ENCODE data around the gene TRIM45.

The TRIM45 gene

DNA sequence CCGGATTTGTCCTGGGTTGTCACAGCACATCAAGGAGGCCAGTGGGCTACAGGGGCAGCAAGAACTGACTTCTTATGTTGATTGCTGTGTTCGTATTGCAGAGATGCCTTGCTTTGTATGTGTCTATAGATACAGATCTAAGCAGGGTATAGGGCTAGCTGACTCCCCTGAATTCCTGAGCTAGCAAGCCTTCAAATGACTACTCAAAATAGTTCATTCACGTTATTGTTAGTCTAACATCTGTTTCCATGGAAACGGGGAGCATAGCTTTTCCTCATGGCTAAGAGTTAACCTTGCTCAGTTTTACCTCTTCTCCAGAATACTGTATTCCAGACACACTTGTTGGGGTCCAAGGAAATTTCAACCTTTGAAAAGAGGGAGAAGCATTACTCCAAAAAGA, 24.1 kb downstream of the TRIM45 start:
- no peak for DNase-seq

DNA sequence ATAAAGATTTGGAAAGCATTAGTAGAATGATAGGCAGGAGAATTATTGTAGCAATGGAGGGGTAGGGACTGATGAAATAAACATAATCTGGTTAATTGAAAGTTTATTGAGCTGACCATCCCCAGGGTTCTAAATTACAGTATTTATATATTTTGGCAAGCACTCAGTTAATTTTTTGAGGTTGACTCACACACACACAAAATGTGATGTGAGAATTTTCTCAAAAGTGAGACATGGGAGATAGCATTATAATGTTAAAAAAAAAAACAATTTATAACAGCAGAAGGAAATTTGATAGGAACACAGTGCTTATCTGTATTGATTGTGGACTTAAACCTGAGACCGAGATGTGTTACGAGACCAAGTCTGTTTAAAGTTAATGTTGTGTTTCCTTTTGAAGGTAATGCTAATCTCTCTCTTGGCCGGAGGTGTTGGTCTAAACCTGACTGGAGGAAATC, 24.6 kb downstream of the TRIM45 start:
- DNase-seq = no peak

DNA sequence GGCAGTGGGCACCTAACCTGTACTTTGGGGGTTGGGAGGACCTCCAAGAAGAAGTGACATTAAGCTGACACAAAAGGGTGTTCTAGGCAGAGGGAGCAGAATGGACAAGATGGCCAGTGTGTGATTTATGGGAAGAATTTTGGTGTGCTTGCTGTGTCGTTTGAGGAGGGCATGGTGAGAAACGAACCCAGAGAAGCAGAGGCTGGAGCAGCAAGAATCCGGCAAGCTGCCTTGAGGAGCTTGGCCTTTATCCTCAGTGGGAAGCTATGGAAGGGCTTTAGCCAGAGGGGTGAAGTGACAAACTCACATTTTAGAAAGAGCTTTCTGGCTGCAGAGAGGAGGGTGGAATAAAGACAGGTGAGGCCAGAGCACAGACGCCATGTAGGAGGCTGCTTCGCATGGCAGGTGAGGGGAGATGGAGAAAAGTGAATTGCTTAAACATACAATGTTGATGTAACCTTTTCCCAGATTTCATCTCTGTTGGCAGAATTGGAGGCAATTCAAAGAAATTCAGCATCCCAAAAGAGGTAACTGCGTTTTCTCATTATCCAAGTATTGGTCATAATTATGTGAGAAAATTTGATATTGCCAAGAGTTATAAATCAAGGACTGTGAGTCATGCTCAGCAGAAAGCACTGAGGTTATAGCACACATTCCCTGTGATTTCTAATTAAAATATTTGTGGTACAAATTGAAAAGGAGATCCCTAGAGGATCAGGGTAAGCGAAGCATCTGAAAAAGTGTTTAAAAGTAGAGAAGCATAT, 26.5 kb downstream of the TRIM45 start:
- DNase-seq = no peak

DNA sequence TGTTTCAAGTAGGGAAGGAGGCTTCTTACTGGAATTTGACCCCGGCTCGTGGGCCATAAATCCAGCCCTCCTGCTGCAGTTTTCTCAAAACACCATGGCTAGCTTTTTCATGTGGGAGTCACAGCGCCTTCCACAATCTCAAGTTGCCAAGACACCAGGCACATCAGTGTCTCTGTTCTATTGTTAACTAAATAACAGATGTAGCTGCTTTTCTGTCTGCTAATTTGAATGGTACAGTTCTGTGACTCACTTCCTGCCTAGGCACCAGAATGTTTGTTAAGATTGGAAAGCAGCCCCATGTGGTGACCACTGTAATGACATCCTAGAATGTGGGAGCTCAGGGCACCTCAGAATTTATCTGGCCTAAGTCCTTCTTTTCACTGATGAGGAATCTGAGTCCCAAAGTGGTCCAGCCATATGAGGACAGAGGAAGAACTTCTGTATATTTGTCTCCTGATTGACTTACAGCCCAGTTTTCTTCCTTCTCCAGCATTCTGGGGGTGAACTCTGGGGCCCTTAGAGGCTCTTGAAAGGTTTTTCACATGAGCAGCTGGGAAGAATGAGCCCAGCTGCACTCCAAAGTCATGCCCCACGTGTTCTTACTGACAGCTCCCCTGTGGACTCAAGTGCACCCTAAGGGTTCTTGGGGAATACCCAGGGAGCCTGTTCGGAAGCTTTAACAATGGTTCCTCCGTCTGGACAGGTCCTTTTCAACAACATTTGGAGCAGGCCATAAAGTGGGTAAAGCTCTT, 27.5 kb downstream of the TRIM45 start:
- DNase-seq = peak; percentile 27 to 40

DNA sequence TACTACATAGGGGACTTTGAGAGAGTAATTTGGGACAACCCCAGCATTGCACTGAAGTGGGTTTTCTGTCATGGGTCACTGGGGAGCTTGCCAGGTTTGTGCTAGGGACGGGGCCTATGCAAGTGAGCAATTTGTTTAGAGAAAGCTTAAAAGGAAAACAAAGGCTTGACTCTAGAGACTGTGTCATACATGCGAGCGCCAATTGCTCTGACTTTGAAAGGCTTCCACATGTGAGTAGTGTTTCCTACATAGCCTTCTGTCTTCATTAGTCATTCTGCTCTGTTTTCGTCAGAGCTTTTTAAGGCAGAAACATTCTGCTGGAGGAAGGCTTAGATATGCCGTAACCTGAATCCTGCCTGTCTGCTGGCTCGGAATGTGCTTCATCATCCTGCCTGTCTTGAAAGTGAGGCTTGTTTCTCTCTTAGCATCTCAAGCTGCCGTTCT, 28.4 kb downstream of the TRIM45 start:
- no peak for DNase-seq

DNA sequence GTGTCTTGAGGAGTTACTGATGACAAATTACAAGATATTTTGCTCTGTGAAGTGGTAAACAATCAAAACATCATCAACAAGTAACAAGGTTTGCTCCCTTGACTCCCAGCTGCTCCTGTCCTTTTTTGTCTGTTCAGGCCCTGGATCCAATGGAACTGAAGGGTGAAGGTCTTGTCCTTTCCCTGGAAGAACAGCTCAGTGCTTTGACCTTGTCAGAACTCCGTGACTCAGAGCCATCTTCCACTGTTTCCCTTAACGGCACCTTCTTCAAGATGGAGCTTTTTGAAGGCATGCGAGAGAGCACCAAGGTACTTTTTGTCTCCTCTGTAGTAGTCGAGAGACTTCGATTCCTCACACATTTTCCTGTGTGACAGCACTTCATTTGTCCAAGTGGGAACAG, 29.0 kb downstream of the TRIM45 start:
- no peak for DNase-seq

DNA sequence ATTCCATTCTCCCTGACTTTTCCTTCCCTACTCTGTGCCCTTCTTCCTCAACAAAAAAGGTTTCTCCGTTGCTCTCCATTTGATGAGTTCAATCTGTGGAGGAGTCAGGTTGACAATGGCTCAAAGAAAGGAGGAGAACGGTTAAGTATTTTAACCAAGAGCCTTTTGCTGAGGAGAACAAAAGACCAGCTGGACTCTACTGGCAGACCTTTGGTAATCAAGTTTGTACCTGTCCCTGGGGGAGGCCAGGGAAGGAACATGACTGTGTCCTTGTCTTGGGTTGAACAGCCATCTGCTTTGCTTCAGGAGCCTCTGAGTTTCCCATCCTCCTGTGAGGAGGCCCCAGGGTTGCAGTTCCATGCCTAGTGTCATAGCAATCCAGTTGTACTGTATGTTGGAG, 31.6 kb downstream of the TRIM45 start:
- no peak for DNase-seq

DNA sequence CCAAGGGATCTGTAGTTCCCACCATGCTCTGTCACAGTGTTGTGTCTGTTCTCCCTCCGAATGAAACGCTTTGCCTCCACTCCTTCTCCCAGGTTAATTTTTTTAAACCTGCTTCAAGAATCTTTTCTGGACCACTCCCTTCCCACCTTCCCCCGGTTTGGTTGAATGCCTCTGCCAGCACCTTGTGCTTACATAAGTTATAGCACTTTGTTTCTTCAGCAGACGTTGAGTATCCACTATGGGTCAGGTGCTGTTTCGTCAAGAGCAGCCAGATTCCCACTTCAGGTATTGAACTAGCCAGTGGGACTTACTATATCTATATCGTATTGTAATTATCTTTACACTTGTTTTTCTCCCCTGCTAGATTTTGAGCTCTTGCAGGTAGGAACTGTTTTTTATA, 33.9 kb downstream of the TRIM45 start:
- no peak for DNase-seq

DNA sequence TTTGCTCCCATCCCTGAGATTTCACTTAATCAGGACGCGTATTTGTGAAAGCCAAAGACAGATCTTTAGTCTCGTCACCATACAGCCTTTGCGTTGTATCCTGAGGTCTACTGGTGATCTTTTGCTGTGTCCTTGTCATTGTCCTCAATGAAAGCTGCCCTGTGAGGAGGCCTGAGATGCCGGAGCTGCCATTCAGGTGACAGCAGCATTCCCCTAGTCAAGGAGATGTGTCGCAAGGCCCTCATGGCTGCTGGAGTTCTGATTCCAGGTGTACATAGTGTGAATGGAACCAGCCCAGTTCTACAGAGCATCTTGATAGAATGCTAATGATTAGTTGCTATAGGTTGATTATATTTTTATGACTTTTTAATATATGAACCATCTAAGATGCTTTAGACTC, 37.3 kb downstream of the TRIM45 start:
- DNase-seq = no peak

DNA sequence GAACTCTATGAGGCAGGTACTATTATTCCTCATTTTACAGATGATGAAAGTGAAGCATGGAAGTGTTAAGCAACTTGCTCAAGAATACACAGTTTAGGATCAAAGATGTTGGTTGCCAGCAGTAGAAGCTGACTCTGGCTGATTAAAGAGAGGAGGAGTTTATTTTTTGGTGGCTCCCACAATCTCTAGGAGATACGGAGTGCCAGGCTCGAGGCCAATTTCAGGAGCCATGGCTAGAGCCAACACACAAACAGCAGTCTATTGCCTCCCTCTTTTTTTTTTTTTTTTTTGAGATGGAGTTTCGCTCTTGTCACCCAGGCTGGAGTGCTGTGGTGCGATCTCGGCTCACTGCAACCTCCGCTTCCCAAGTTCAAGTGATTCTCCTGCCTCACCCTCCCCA, 41.8 kb downstream of the TRIM45 start:
- DNase-seq = no peak

DNA sequence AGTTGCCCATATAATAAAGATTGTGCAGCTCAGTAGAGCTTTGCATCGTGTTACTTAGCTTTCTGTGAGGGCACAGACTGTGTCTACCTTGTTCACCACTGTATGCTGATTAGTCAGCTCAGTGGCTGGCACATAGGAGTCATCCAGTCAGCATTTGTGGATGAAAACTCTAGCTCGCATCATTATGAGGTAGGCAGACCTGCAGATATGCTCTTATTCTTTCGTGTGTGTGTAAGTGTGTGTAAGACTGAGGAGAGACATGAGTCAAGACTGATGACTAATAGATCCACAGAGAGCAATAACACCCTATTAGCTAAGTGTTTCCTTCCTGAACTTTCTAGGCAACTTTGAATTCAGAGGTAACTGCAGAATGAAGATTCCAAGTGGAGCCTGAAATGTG, 44.3 kb downstream of the TRIM45 start:
- DNase-seq = peak; percentile 30 to 45

DNA sequence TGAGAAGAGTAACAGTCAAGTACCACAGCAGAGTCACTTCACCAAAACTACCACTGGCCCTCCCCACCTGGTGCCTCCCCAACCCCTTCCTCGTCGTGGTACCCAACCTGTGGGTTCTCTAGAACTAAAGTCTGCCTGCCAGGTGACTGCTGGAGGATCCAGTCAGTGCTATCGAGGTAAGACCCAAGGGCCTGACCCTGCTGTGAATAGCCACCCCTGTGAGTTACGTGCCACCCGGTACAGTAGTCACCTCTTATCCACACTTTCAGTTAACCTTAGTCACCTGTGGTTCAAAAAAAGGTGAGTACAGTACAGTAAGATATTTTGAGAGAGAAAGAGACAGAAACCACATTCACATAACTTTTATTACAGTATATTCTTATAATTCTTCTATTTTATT, 44.9 kb downstream of the TRIM45 start:
- no peak for DNase-seq

DNA sequence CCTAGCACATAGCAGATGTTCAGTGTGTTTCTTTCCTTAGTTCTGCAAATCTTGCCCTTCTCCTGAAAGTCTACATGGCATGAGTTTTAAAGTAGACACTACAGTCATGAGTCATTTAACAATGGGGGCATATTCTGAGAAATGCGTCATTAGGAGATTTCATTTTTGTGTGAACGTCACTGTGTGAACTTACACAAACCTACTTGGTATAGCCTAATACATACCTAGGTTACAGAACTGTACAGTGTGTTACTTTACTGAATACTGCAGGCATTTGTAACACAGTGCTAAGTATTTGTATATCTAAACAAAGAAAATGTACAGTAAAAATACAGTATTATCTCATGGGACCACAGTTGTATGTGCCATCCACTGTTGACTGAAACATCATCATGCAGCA, 51.4 kb downstream of the TRIM45 start:
- DNase-seq = no peak

DNA sequence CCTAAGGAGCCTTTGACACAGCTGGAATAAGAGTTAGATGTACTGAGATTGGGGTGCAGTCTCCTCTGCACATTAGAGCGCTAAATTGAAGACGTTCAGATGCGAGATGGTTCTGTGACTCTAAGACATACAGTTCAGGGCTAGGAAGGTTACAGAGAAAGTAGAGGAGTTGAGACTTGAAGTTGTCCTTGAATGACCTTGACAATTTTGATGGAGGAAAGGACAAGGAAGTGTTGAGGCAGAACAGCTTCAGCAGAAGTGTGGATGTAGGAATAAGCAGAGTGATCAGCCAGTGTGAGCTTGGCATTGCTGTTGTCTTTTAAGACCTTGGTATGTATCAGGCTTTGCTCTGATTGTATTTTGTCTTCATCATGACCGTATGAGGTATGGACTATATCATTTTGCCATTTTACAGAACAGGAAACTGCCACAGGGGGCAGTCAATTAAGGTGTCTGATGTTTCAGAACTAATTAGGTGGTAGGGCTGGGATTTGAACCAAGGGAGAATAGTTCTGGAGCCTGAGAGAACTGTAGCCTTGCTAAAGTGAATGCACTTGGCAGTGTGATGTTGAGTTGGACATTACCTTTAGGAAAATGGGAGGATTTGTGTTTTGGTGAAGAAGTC, 52.2 kb downstream of the TRIM45 start:
- no peak for DNase-seq

DNA sequence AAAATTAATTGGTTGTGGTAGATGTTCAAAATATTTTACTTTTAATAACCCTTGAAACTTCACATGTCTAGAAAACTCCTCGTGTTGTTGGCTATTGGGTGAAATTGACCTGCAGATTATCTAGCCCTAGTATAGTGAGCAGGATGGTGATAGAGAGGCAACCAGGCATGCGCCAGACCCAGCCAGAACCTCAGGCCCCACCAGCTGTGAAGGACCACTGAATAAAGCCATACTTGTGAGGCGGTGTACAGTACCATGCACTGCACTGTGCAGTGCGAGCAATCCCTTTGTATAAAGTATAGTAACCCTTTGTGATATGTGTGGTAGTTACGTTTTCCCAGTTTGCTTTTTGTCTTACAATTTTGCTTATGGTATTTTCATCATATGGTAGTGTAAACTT, 53.0 kb downstream of the TRIM45 start:
- no peak for DNase-seq

DNA sequence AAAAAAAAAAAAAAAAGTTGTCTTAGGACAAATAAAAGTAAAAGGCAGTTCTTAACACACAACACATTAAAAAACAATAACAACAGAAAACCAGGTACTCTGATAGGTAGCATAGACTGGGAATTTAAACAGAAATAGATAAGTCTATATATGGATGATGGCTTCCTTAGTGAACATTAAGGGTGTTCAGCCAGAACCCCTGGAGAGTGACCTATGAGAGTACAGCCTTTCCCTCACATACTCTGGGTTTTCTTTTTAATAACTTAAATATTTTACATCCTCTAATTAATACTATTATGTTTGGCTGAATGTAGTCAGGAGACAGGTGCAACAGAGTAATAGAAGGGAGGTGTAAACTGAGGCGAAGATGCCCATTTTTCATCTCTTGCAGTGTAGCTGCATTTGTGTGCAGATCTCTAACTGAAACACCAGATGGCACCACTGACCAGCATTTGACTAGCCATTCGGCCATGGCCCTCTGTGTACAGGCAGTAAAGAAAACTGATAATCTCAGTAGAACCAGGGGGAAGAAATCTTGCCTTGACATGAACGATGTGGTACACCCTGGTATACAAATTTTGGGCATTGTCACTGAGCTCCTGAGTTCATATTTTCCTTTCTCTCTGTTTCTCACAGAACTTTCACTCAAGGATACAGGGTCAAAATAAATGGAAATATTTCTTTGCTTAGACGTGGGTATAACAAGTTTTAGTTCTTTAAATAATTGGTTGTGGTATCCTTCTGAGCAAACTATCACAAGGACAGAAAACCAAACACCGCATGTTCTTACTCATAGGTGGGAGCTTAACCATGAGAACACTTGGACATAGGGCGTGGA, 53.8 kb downstream of the TRIM45 start:
- peak; percentile 31 to 48 for DNase-seq

DNA sequence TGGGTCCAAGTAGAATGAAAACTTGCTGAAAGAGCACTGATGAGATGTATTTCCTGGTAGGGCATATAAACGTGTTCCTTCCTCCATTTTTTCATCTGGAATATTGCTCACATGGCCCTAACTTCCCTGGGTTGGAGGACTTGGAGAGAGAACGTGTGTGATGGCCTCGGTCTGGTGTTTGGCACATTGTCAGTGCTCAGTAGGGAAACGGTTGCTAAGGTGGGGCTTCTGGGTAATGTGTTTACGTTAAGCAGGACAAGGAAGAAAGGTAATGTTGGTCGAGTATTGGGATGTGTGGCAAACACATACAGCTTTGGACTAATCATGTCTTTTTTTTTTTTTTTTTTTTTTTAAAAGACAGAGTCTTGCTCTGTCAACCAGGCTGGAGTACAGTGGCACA, 55.2 kb downstream of the TRIM45 start:
- no peak for DNase-seq

DNA sequence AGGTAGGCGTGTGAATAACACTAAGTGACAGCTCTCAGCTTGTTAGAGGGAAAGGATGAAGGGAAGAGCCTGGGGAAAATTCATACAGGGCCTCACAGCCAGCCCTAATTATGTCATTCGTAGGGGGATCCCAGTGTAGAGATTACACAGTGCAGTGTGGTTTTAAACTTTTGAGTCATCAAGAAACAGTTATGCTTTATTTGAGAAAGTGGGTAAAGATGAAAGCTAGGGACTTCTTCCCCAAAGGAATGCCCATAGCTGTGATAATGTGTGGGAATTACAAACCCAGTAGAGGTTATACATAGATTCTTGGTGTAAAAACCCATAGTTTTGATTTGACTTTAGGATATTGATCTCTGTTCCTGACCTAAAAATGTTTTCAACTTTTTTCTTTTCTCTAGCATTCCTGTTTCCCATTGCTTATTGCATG, 59.5 kb downstream of the TRIM45 start:
- peak; percentile 27 to 33 for DNase-seq
